MCF 10A (cell line): ENCODE data around the gene SMYD2. TPM values are rescaled to one million over a fixed set of nuclear protein-coding genes. Genes with fewer than 3 reads are reported as not detected.

Experiments used
- BruUV-seq: library from RNA; stranded (reverse); fragments of 400-500 nt; replicated peaks from 2 replicates; lab custom pipeline; 2021; lab: Mats Ljungman, UMichigan
- CTCF ChIA-PET: fragments of 300-600 bp; sonication (Branson Sonifier 250); formaldehyde crosslinking; extraction: SDS; loops from one replicate; lab custom pipeline; 2021; ENCODE audit warnings: antibody characterized with exemption, inconsistent platforms; lab: Yijun Ruan, JAX
- POLR2A ChIA-PET: fragments of 300-600, 350-650 bp; sonication (Branson Sonifier 250); formaldehyde crosslinking; extraction: SDS; loops from one replicate; lab custom pipeline; 2020; ENCODE audit warnings: antibody characterized with exemption, inconsistent platforms; lab: Yijun Ruan, JAX
- DNase-seq: peaks from one replicate; pipeline ENCODE4 v3.0.0-alpha.2; 2018; ENCODE audit not compliant: unreplicated experiment
- H3K27ac Mint-ChIP-seq: one replicate; pipeline ENCODE4 v1.8.0; 2022; ENCODE audit warnings: mild to moderate bottlenecking, low read depth, mixed read lengths; ENCODE audit not compliant: unreplicated experiment
- H3K27me3 Mint-ChIP-seq: one replicate; pipeline ENCODE4 v1.8.0; 2022; ENCODE audit warnings: mixed read lengths; ENCODE audit not compliant: insufficient read depth, unreplicated experiment
- H3K36me3 Mint-ChIP-seq: one replicate; pipeline ENCODE4 v1.8.0; 2022; ENCODE audit warnings: mild to moderate bottlenecking, moderate library complexity, mixed read lengths; ENCODE audit not compliant: insufficient read depth, unreplicated experiment
- H3K4me1 Mint-ChIP-seq: one replicate; pipeline ENCODE4 v1.8.0; 2022; ENCODE audit warnings: mixed read lengths; ENCODE audit not compliant: insufficient read depth, unreplicated experiment
- H3K4me3 Mint-ChIP-seq: one replicate; pipeline ENCODE4 v1.8.0; 2022; ENCODE audit warnings: mild to moderate bottlenecking, moderate library complexity, mixed read lengths; ENCODE audit not compliant: unreplicated experiment
- H3K9me3 Mint-ChIP-seq: one replicate; pipeline ENCODE4 v1.8.0; 2022; ENCODE audit warnings: mixed read lengths; ENCODE audit not compliant: unreplicated experiment
- intact Hi-C: fragments of 100-400 bp; cut with micrococcal nuclease; formaldehyde crosslinking; loops from 2 replicates; pipeline ENCODE4 v1.14.1; 2022
- total RNA-seq: library from RNA; stranded (reverse); gene quantifications from 2 replicates; pipeline ENCODE4 v1.2.3, GENCODE V29; 2022
- TF ChIP-seq, protein P1 (sequence below): fragments of 200-600 bp; IDR thresholded peaks from one replicate; pipeline ENCODE4 v1.8.0; 2022; ENCODE audit warnings: antibody characterized with exemption, mild to moderate bottlenecking; ENCODE audit not compliant: unreplicated experiment

SMYD2 gene
- total RNA-seq, 1 experiment from 2014 or later, result 75.1 TPM

- CTCF ChIA-PET, result interaction anchor here (0.9 to 14.0 kb wide), 17 partner anchors 11 to 295 kb away, joined by 3 to 364 read pairs (median 4); no protein-coding TSS in a partner anchor
- Mint-ChIP-seq H3K9me3 (peaks cover 10% of the 10 kb centered on the region), H3K27ac (no peak overlapping the region), H3K36me3 (peaks cover 80% of the 10 kb centered on the region), H3K4me3 (no peak overlapping the region), H3K27me3 (no peaks in the 10 kb centered on the region), H3K4me1 (no peaks in the 10 kb centered on the region)
- POLR2A ChIA-PET, result interaction anchor here (0.9 to 2.4 kb wide), 6 partner anchors 9 to 243 kb away, joined by 3 to 9 read pairs (median 4); no protein-coding TSS in a partner anchor
- intact Hi-C loops, result no loop called here
- no TSS peak for BruUV-seq
- DNase-seq, result no peak
- TF ChIP-seq, protein P1, sequence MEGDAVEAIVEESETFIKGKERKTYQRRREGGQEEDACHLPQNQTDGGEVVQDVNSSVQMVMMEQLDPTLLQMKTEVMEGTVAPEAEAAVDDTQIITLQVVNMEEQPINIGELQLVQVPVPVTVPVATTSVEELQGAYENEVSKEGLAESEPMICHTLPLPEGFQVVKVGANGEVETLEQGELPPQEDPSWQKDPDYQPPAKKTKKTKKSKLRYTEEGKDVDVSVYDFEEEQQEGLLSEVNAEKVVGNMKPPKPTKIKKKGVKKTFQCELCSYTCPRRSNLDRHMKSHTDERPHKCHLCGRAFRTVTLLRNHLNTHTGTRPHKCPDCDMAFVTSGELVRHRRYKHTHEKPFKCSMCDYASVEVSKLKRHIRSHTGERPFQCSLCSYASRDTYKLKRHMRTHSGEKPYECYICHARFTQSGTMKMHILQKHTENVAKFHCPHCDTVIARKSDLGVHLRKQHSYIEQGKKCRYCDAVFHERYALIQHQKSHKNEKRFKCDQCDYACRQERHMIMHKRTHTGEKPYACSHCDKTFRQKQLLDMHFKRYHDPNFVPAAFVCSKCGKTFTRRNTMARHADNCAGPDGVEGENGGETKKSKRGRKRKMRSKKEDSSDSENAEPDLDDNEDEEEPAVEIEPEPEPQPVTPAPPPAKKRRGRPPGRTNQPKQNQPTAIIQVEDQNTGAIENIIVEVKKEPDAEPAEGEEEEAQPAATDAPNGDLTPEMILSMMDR, result no peak
These were observed 63.9 kb downstream of the SMYD2 start for GRCh38 chr1:214344897-214345296.

GRCh38 chr1:214349008-214349407 lies 68.0 kb downstream of the SMYD2 start:
- peaks cover 99% of the 10 kb centered on the region for H3K36me3 Mint-ChIP-seq
- H3K4me1 Mint-ChIP-seq, result no peaks in the 10 kb centered on the region
- no peak overlapping the region for H3K4me3 Mint-ChIP-seq
- TF ChIP-seq, protein P1, result no peak
- intact Hi-C loops, result no loop called here
- no TSS peak for BruUV-seq
- no peaks in the 10 kb centered on the region for H3K27me3 Mint-ChIP-seq
- no peak for DNase-seq
- CTCF ChIA-PET, result interaction anchor here (0.5 to 14.0 kb wide), 16 partner anchors 9 to 833 kb away, joined by 3 to 364 read pairs (median 4); no protein-coding TSS in a partner anchor
- POLR2A ChIA-PET, result interaction anchor here (1.0 to 1.4 kb wide), 3 partner anchors 10 to 277 kb away, joined by 3 read pairs; no protein-coding TSS in a partner anchor
- H3K9me3 Mint-ChIP-seq, result peaks cover 10% of the 10 kb centered on the region
- peak overlapping the region; percentile 36 for H3K27ac Mint-ChIP-seq

DNA sequence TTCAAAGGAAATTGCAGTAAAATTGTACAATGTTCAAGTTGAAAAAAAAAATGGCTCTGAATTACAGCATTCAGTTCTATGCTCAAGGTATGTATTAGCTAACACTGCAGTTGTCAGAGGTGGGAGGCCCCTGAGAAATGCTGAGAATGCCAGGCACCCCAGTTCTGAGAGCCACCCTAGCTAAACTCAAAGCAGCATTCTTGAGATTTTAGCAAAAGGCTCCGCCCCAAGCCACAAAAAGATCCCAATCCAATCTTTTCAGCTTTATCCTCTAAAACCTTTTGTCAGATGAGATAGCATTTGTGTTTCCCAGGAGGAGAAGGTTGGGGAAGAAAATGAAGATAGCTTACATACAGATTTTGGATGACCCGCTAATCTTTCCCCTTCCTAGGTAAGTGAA lies 68.8 kb downstream of the SMYD2 start:
- TF ChIP-seq, protein P1, result no peak
- intact Hi-C loops, result no loop called here
- H3K27me3 Mint-ChIP-seq, result no peaks in the 10 kb centered on the region

DNA sequence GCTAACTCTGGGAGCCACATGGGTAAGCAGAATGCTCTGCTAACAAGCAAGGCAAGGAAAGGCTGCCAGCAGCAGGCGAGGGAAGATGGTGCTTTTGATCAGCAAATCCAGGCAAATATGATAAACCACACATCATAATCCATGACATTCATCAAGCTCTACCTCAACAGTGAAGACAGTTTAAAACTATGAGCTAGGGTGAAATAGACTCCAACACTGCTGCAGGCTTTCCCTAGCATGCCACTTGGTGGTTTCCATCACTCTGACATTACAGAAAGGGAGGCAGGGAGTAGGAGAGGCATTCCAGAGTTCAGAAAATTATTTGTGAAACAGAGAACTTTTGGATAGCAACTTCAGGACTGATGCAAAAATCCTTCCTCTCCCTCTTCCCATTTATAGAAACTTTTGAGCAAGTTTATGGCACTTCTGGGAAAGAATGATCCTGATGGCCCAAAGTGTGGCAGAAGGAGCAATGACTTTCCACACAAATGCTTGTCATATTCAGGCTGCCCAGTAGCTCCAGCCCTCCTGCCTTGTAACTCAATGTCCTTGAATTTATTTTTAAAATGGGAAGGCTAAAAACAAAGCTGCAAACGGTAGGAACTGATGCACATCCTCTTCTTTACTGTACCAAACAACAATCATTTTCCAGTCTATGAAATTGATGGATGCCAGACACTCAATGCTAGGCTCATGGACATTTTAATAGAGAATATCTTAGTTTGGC lies 70.8 kb downstream of the SMYD2 start:
- peaks cover 100% of the 10 kb centered on the region for H3K36me3 Mint-ChIP-seq
- peak overlapping the region; percentile 54 for H3K27ac Mint-ChIP-seq
- intact Hi-C loops, result no loop called here
- no peak overlapping the region for H3K4me3 Mint-ChIP-seq
- BruUV-seq, result no TSS peak
- no peaks in the 10 kb centered on the region for H3K9me3 Mint-ChIP-seq
- POLR2A ChIA-PET, result interaction anchor here (0.9 to 1.3 kb wide), 3 partner anchors 12 to 200 kb away, joined by 3 to 4 read pairs (median 4); partner anchors contain the start of gene PTPN14
- CTCF ChIA-PET, result interaction anchor here (0.6 to 14.0 kb wide), 10 partner anchors 12 to 276 kb away, joined by 3 to 364 read pairs (median 4); no protein-coding TSS in a partner anchor
- TF ChIP-seq, protein P1, result no peak
- no peaks in the 10 kb centered on the region for H3K4me1 Mint-ChIP-seq
- no peak for DNase-seq
- no peaks in the 10 kb centered on the region for H3K27me3 Mint-ChIP-seq

More for the DNA sequence above, 68.8 kb downstream of the SMYD2 start:
- ChIA-PET CTCF (interaction anchor here (0.6 to 14.0 kb wide), 19 partner anchors 9 to 832 kb away, joined by 3 to 364 read pairs (median 5); no protein-coding TSS in a partner anchor), POLR2A (interaction anchor here (0.6 to 1.4 kb wide), 7 partner anchors 10 to 276 kb away, joined by 3 read pairs; no protein-coding TSS in a partner anchor)
- Mint-ChIP-seq H3K27ac (peak overlapping the region; percentile 23), H3K4me1 (no peaks in the 10 kb centered on the region), H3K36me3 (peaks cover 99% of the 10 kb centered on the region), H3K4me3 (no peak overlapping the region), H3K9me3 (peaks cover 6% of the 10 kb centered on the region)
- BruUV-seq, result TSS peak; percentile 1
- no peak for DNase-seq
